K562 (cell line): ENCODE measurements around the gene PSD4. TPM values are rescaled to one million over a fixed set of nuclear protein-coding genes. Genes with fewer than 3 reads are reported as not detected.

Experiments used
- ATAC-seq: fragments of 200-7000 bp; cut with Tn5 transposase; 3 replicates; pipeline ENCODE4 v1.9.1; 2020; ENCODE audit warnings: moderate library complexity
- BruUV-seq: library from RNA; stranded (reverse); fragments of 400-500 nt; replicated peaks from 2 replicates; lab custom pipeline; 2021; lab: Mats Ljungman, UMichigan
- CTCF ChIA-PET: fragments of 300-600 bp; formaldehyde crosslinking; extraction: SDS; loops from one replicate; lab custom pipeline; 2021; ENCODE audit warnings: low intra/inter-chr PET ratio; lab: Yijun Ruan, JAX
- POLR2A ChIA-PET: fragments of 300-600, 350-650 bp; sonication (Branson Sonifier 250); formaldehyde crosslinking; extraction: SDS; loops from one replicate; lab custom pipeline; 2021; ENCODE audit warnings: antibody characterized with exemption, inconsistent platforms; lab: Yijun Ruan, JAX
- DNase-seq, 4 experiments: peaks; one replicate each; pipeline versions ENCODE4 v3.0.0 to v3.0.0-alpha.2; 2011 to 2018; ENCODE audit warnings: low spot score in 3 of 4, mixed read lengths in 3 of 4; ENCODE audit errors: extremely low read depth in 1 of 4
- FAIRE-seq: peaks from 2 replicates; lab custom pipeline; 2011; peaks lifted over from hg19 to GRCh38; lab: Jason Lieb, UNC
- H2AFZ ChIP-seq: 2 replicates; pipeline ENCODE4 v1.6.0; 2011; ENCODE audit warnings: low read depth, low read length, control low read depth, inconsistent platforms
- H3K27ac ChIP-seq: fragments of 200-600 bp; 3 replicates; pipeline ENCODE4 v1.8.0; 2011; ENCODE audit warnings: low read depth, mild to moderate bottlenecking, control low read depth, inconsistent platforms, low read length, moderate library complexity, mixed read lengths; ENCODE audit errors: extremely low read depth
- H3K27me3 ChIP-seq, 2 experiments: fragments of 300-600 bp in 1 of 2; 2 replicates in 1 of 2; 3 replicates in 1 of 2; pipeline versions ENCODE4 v1.6.0 to v1.8.0; 2011; ENCODE audit warnings: inconsistent platforms in 2 of 2, low read length in 2 of 2, mild to moderate bottlenecking in 1 of 2, mixed read lengths in 1 of 2, moderate library complexity in 1 of 2; ENCODE audit not compliant: control insufficient read depth in 2 of 2, insufficient read depth in 2 of 2
- H3K36me3 ChIP-seq: fragments of 300-600 bp; 3 replicates; pipeline ENCODE4 v1.8.0; 2011; ENCODE audit warnings: mild to moderate bottlenecking, low read length, inconsistent platforms; ENCODE audit not compliant: control insufficient read depth, insufficient read depth
- H3K4me1 ChIP-seq, 2 experiments: fragments of 200-600 bp in 1 of 2; replicated peaks in 1 of 2; 2 replicates in 1 of 2; 3 replicates in 1 of 2; pipeline versions ENCODE4 v1.5.1 to v1.8.0; 2011; ENCODE audit warnings: inconsistent platforms in 2 of 2, low read length in 2 of 2, mild to moderate bottlenecking in 1 of 2, mixed read lengths in 1 of 2, moderate library complexity in 1 of 2; ENCODE audit not compliant: control insufficient read depth in 2 of 2, insufficient read depth in 2 of 2
- H3K4me2 ChIP-seq: 2 replicates; pipeline ENCODE4 v1.6.1; 2011; ENCODE audit warnings: low read length, control low read depth, inconsistent platforms, mixed read lengths; ENCODE audit not compliant: insufficient read depth
- H3K4me3 ChIP-seq: fragments of 200-600 bp; sonication (generic), shearing (Covaris generic); 2 replicates; pipeline ENCODE4 v1.5.1; 2016; ENCODE audit warnings: control low read depth, inconsistent platforms
- H3K79me2 ChIP-seq: fragments of 200-600 bp; 3 replicates; pipeline ENCODE4 v1.8.0; 2011; ENCODE audit warnings: low read length, inconsistent platforms; ENCODE audit not compliant: control insufficient read depth, insufficient read depth
- H3K9ac ChIP-seq, 2 experiments: 2 replicates each; pipeline versions ENCODE4 v1.6.0 to v1.6.1; 2011; ENCODE audit warnings: low read depth in 2 of 2, low read length in 2 of 2, control low read depth in 1 of 2, inconsistent platforms in 1 of 2, mild to moderate bottlenecking in 1 of 2, mixed read lengths in 1 of 2; ENCODE audit not compliant: insufficient read depth in 1 of 2
- H3K9me1 ChIP-seq: one replicate; pipeline ENCODE4 v1.6.0; 2011; ENCODE audit warnings: inconsistent platforms, mild to moderate bottlenecking, low read length, moderate library complexity; ENCODE audit not compliant: control insufficient read depth, insufficient read depth
- H3K9me3 ChIP-seq: replicated peaks from 2 replicates; pipeline ENCODE4 v1.5.1; 2011; ENCODE audit warnings: low read depth, low read length, inconsistent platforms; ENCODE audit not compliant: control insufficient read depth, insufficient read depth
- H4K20me1 ChIP-seq: replicated peaks from 2 replicates; pipeline ENCODE4 v1.6.1; 2011; ENCODE audit warnings: low read length, inconsistent platforms, mixed read lengths; ENCODE audit not compliant: control insufficient read depth, insufficient read depth
- EGR1 ChIP-seq: fragments of 450-650 bp; conservative IDR thresholded peaks from 2 replicates; pipeline ENCODE4 v1.6.1; 2017; ENCODE audit warnings: mild to moderate bottlenecking
- GATAD2A ChIP-seq: fragments of 450-650 bp; IDR thresholded peaks from 2 replicates; pipeline ENCODE4 v1.6.1; 2017
- HINFP ChIP-seq: fragments of 450-650 bp; conservative IDR thresholded peaks from 2 replicates; pipeline ENCODE4 v1.6.1; 2016; ENCODE audit warnings: missing genetic modification characterization, low read depth, mild to moderate bottlenecking, control low read depth, missing compliant biosample characterization
- KLF1 ChIP-seq: fragments of 450-650 bp; IDR thresholded peaks from 2 replicates; pipeline ENCODE4 v1.6.1; 2016; ENCODE audit warnings: missing genetic modification characterization, missing compliant biosample characterization
- MCM3 ChIP-seq: fragments of 450-650 bp; IDR thresholded peaks from 2 replicates; pipeline ENCODE4 v1.6.1; 2016
- NFXL1 ChIP-seq: fragments of 450-650 bp; formaldehyde crosslinking; IDR thresholded peaks from 2 replicates; pipeline ENCODE4 v1.4.0; 2021; ENCODE audit warnings: mild to moderate bottlenecking
- PKNOX1 ChIP-seq: fragments of 450-650 bp; IDR thresholded peaks from 2 replicates; pipeline ENCODE4 v1.6.1; 2016
- POU5F1 ChIP-seq: fragments of 150-350 bp; IDR thresholded peaks from 2 replicates; pipeline ENCODE4 v1.6.1; 2014; ENCODE audit warnings: borderline replicate concordance, low read length, low read depth, mild to moderate bottlenecking; ENCODE audit not compliant: partially characterized antibody
- RBM25 ChIP-seq: fragments of 200-400 bp; formaldehyde crosslinking; IDR thresholded peaks from 2 replicates; pipeline ENCODE4 v1.6.1; 2018; ENCODE audit warnings: low read length, low read depth, moderate library complexity; ENCODE audit not compliant: severe bottlenecking
- SLC30A9 ChIP-seq: fragments of 250-450 bp; sonication (Bioruptor Pico); IDR thresholded peaks from 2 replicates; pipeline ENCODE4 v1.8.0; 2022; ENCODE audit warnings: mild to moderate bottlenecking, moderate library complexity
- SRSF1 ChIP-seq: fragments of 200-400 bp; formaldehyde crosslinking; IDR thresholded peaks from 2 replicates; pipeline ENCODE4 v1.6.1; 2017; ENCODE audit warnings: mild to moderate bottlenecking, low read depth, low read length, moderate library complexity
- ZNF239 ChIP-seq: fragments of 250-450 bp; sonication (Bioruptor Pico); IDR thresholded peaks from 2 replicates; pipeline ENCODE4 v1.4.0; 2020; ENCODE audit warnings: mild to moderate bottlenecking
- ZNF445 ChIP-seq: fragments of 250-450 bp; sonication (Bioruptor Pico); IDR thresholded peaks from 2 replicates; pipeline ENCODE4 v1.4.0; 2020; ENCODE audit warnings: low read depth, mild to moderate bottlenecking, moderate library complexity
- ZNF511 ChIP-seq: sonication (generic); formaldehyde crosslinking; IDR thresholded peaks from 2 replicates; pipeline ENCODE4 v1.8.0; 2022; ENCODE audit warnings: mild to moderate bottlenecking, missing genetic modification reagents
- WGBS: fragments of 100-300 bp; shearing (Covaris generic); methylation state at CpG from one replicate; pipeline ENCODE4 v1.1.6; 2016; ENCODE audit warnings: low coverage, mixed read lengths; ENCODE audit not compliant: insufficient coverage; ENCODE audit errors: missing lambda C conversion rate; 5-methylcytosine and 5-hydroxymethylcytosine counted together
- in situ Hi-C: fragments of 300-500 bp; cut with MboI; formaldehyde crosslinking; loops from 4 replicates; pipeline ENCODE4 v1.15.0; 2018; ENCODE audit warnings: inconsistent platforms, mixed read lengths
- intact Hi-C: fragments of 100-400 bp; cut with micrococcal nuclease; formaldehyde crosslinking; loops from 2 replicates; pipeline ENCODE4 v1.14.2; 2022
- polyA plus RNA-seq, 8 experiments: library from polyadenylated mRNA; depleted of rRNA in 4 of 8; stranded (reverse) in 5 of 8; unstranded in 3 of 8; fragments of >200 nt; fragmentation: Nextera tagmentation in 2 of 8; fragmentation: Illumina TruSeq in 1 of 8; extraction: Ambion mirVana in 2 of 8; extraction: Trizol in 1 of 8; gene quantifications; 2 replicates each; pipeline versions ENCODE4 v1.2.1 to v1.2.3, GENCODE V29; 2011 to 2014; ENCODE audit warnings: inconsistent platforms in 1 of 8, missing spikeins in 1 of 8
- total RNA-seq, 7 experiments: library from RNA; depleted of rRNA in 6 of 7; stranded (reverse); fragments of >200 nt in 6 of 7; fragmentation: Illumina TruSeq in 2 of 7; extraction: Trizol in 2 of 7; gene quantifications; 2 replicates each; pipeline versions ENCODE4 v1.2.1 to v1.2.3, GENCODE V29; 2011 to 2021; ENCODE audit warnings: low replicate concordance in 1 of 7

The PSD4 gene
- total and polyA plus RNA-seq, 9 of the 15 experiments (the other 6 are each of a cell fraction or from before 2014, with no cell fraction given), result 0.46 to 54.0 (median 20.8) TPM

- no peak overlapping the region for H3K27ac ChIP-seq
- no peak overlapping the region for H3K4me3 ChIP-seq
- H3K36me3 ChIP-seq, result peaks cover 5% of the 10 kb centered on the region; the same call in 1 of the 3 replicates
- ChIA-PET CTCF (no interaction called here), POLR2A (interaction anchor here (0.6 to 1.7 kb wide), 4 partner anchors 10 to 400 kb away, joined by 3 read pairs; no protein-coding TSS in a partner anchor)
- H2AFZ ChIP-seq, result no peak overlapping the region
- no peak overlapping the region for H3K4me2 ChIP-seq
- intact Hi-C loops, result no loop called here
- H3K79me2 ChIP-seq, result no peaks in the 10 kb centered on the region
- peaks cover 0 to 20% of the 10 kb centered on the region in 2 experiments; a peak in 3 of 5 replicates for H3K4me1 ChIP-seq
- H3K9me3 ChIP-seq, result no peaks in the 10 kb centered on the region
- H3K9ac ChIP-seq, result no peak overlapping the region
- no TSS peak for BruUV-seq
- H4K20me1 ChIP-seq, result no peaks in the 10 kb centered on the region
- no peaks in the 10 kb centered on the region for H3K27me3 ChIP-seq
- DNase-seq (no peak), FAIRE-seq (no peak)
- 91% methylated on average over 3 of the region's 3 CpGs for WGBS
- no peaks in the 10 kb centered on the region for H3K9me1 ChIP-seq
- no peak for TF ChIP-seq KLF1
- no peak for TF ChIP-seq SRSF1
- TF ChIP-seq ZNF445 (CRISPR knock-in tag), result no peak
- TF ChIP-seq, all 486 proteins: peak for 0
- ATAC-seq, result no peak
- in situ Hi-C loops, result no loop called here
These were observed 78.3 kb downstream of the PSD4 start for GRCh38 chr2:113252047-113252590.

GRCh38 chr2:113253453-113253852 is 79.7 kb downstream of the PSD4 start:
- no peaks in the 10 kb centered on the region for H3K27me3 ChIP-seq
- no peak overlapping the region for H2AFZ ChIP-seq
- intact Hi-C loops (no loop called here), in situ Hi-C loops (no loop called here)
- H3K4me1 ChIP-seq, result peaks cover 0 to 20% of the 10 kb centered on the region in 2 experiments; a peak in 4 of 5 replicates
- no peak for ATAC-seq
- WGBS, result 38% methylated on average over 4 of the region's 4 CpGs
- no peaks in the 10 kb centered on the region for H3K9me1 ChIP-seq
- H3K4me2 ChIP-seq, result no peak overlapping the region
- no peak overlapping the region for H3K27ac ChIP-seq
- DNase-seq, result no peak
- no peak overlapping the region for H3K9ac ChIP-seq
- BruUV-seq, result no TSS peak
- H3K4me3 ChIP-seq, result no peak overlapping the region
- no peak for FAIRE-seq
- H4K20me1 ChIP-seq, result no peaks in the 10 kb centered on the region
- POLR2A ChIA-PET, result interaction anchor here (1.7 kb wide), 1 partner anchor 14 kb away, joined by 3 read pairs; no protein-coding TSS in a partner anchor
- no peaks in the 10 kb centered on the region for H3K79me2 ChIP-seq
- CTCF ChIA-PET, result no interaction called here
- H3K9me3 ChIP-seq, result no peaks in the 10 kb centered on the region
- H3K36me3 ChIP-seq, result peaks cover 5% of the 10 kb centered on the region; the same call in 1 of the 3 replicates
- TF ChIP-seq RBM25 (no peak), ZNF239 (CRISPR knock-in tag) (no peak), EGR1 (no peak), SLC30A9 (CRISPR knock-in tag) (no peak), PKNOX1 (no peak), POU5F1 (no peak), NFXL1 (no peak), ZNF511 (CRISPR knock-in tag) (no peak), GATAD2A (no peak), HINFP (tag) (no peak), MCM3 (no peak)
